Skin of body (tissue), 2 donors: ENCODE data around the gene USP12. TPM values are rescaled to one million over a fixed set of nuclear protein-coding genes. Genes with fewer than 3 reads are reported as not detected.

Source experiments
- DNase-seq: peaks from one replicate; lab custom pipeline; 2025; lab: John Stamatoyannopoulos, UW
- total RNA-seq: library from RNA; depleted of rRNA; stranded (reverse); fragments of >200 nt; gene quantifications from one replicate; pipeline ENCODE4 v1.2.3, GENCODE V29; 2014

The USP12 gene
- total RNA-seq, 1 donor from 2014 or later: 32.7 TPM

DNA sequence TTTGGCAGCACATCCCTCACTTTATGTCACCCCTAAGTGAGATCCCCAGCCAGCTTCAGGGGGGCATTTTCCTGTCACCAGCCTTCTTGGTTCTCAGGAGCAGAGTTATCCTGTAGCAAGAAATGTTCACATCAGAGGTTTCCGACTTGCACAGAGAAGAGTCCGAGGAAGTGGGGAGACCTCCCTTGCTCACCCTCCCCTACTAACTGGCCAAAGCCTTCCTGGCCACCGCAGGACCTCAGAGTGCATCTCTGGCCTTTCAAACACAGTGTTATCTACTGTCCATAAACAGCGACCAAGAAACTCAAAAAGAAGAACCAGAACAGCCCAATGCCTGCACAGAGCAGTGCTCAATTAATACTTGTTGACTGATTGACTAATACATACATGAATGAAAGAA lies 134.4 kb downstream of the USP12 start:
- no peak for DNase-seq

DNA sequence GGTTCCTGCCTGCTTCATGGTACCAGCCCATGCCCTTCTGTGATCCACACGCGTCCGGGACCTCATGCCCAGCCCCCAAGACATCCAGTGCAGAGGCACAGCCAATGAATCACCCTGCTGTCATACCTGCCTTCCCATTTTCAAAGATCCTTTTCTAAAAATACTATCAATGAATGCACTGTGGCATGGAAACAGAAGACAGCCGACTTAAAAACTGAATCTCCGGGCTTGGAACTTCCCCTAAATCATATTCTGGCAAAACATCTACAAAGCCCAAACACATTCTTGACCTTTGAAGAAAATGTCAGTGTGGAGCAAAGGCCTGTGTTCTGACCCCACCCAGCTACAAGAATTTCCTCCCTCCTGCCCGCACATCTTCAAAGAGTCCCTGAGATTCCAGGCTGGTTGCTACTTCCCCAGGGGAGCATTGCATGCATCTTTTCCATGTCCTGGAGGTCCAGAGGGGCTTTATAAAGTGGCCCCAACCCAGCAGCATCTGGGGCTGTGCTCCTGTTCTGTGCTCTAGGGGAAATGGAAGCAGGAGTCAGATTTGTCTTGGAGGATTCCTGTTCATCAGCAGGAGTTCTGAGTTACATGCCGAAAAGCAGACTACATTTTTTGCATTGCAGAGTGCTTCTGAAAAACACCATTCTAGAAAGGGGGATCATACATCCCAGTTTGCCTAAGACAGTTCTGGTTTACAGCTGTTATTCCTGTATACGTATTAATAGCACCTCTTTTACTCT lies 135.2 kb downstream of the USP12 start:
- no peak for DNase-seq

DNA sequence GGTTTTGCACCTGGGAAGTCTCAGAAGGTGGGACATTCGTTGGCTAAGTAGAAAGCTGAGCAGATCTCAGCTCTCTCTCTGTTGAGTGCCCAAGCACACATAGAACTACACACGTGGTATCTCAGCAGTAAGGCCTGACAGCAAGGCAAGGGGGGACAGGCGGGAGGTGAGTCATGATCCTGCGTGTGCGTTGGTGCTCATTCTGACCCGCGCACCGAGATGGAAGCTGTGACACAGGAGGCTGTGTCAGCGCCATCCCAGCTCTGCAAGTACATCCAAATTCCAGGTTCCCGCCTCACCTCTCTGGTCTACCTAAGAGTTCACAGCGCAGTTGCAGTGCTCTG lies 135.7 kb downstream of the USP12 start:
- DNase-seq: no peak

DNA sequence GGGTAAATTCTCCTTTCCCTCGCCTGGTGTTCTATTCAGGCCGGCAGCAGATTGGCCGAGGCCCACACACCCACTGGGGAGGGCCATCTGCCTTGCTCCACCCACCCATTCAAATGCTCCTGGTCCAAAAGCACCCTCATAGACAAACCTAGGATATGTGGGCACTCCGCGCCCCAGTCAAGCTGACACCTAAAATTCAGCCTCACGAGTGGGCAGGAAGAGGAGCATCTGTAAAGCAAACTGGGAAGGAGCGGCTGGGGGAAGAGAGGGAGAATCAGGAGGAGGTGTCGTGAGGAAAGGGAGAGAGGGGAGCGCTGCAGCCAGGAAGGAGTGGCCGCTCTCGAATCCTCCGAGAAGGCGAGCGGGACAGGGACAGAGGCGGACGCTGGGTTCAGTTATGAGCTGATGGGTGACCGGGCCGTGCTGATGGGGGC lies 136.9 kb downstream of the USP12 start:
- no peak for DNase-seq

- no peak for DNase-seq
Measured at GRCh38 chr13:27028683-27029480, 142.7 kb downstream of the USP12 start.

- DNase-seq: no peak
Measured at GRCh38 chr13:27027086-27027667, 144.4 kb downstream of the USP12 start.

GRCh38 chr13:27026396-27026795 lies 145.2 kb downstream of the USP12 start:
- DNase-seq: no peak

DNA sequence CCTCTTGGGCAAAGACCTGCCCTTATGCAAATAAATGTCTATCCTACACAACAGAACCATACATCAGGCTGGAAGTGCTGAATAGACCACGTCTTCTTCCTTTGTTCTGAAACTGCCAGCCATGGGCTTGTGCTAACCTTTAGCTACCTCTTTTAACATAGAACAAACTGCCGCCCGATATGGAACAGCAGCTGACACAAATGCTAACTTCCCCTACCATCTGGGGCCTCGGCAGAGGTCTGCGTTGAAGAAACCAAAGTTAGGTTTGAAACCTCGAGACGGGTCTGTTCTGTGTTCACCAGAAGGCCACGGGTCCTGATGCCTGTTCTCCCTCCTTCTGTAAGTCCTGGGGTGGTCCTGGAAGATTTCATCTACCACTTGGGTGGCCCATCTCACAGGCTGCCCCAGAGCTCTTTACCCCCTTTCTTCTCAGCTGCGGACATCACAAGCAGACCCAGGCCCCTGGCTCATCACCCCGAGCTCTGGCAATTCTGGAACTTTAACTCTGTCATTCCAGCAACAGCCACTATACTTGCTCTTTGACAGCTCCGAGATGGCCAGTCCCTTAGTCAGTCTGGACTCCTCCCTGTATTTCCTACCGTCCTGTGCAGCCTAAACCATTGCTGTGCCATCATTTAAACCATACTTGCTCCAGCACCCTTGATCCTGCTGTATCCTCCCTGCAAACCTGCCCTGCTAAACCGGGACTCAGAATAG lies 146.7 kb downstream of the USP12 start:
- DNase-seq: no peak

GRCh38 chr13:27024074-27024461 lies 147.5 kb downstream of the USP12 start:
- DNase-seq: no peak

- DNase-seq: no peak
Measured at GRCh38 chr13:27023385-27024073, 148.1 kb downstream of the USP12 start.

- no peak for DNase-seq
Measured at GRCh38 chr13:27022571-27023311, 148.9 kb downstream of the USP12 start.

DNA sequence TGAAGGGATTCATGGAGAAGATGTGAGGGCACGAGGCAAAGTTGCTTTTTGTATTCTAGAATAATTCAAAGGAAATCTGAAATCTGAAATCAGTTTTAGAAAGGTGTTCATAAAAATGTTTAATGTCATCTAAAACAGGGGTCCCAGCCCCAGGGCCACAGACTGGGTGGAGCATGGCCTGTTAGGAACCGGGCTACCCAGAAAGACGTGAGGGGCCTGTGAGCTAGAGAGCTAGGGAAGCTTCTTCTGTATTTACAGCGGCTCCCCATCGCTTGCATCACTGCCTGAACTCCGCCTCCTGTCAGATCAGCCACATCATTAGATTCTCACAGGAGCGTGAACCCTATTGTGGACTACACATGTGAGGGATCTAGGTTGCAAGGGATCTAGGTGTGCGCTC lies 151.2 kb downstream of the USP12 start:
- no peak for DNase-seq

- DNase-seq: no peak
Measured at GRCh38 chr13:27018882-27019281, 152.7 kb downstream of the USP12 start.

GRCh38 chr13:27018344-27018861 lies 153.2 kb downstream of the USP12 start:
- DNase-seq: no peak

GRCh38 chr13:27016875-27017274 lies 154.7 kb downstream of the USP12 start:
- DNase-seq: no peak

Other genes with a start within 250 kb of the USP12 start
- 1,271 TPM for gene RPL21, start 79.7 kb upstream of the USP12 start, total RNA-seq
- gene RASL11A, start 99.0 kb upstream of the USP12 start, total RNA-seq: 4.6 TPM